Suprapubic skin (tissue), 4 donors: ENCODE data around the gene PTPRN2. TPM values are rescaled to one million over a fixed set of nuclear protein-coding genes. Genes with fewer than 3 reads are reported as not detected.

ENCODE experiments used
- DNase-seq, 2 donors: peaks; one replicate each; pipeline ENCODE4 v3.0.0-alpha.2; 2019; ENCODE audit warnings: low spot score in 2 of 2
- H3K27ac ChIP-seq: fragments of 200-600 bp; sonication (generic); one replicate; pipeline ENCODE4 v1.5.1; 2019
- H3K27me3 ChIP-seq: fragments of 200-600 bp; sonication (generic); one replicate; pipeline ENCODE4 v1.5.1; 2019
- H3K36me3 ChIP-seq: fragments of 200-600 bp; sonication (generic); one replicate; pipeline ENCODE4 v1.5.1; 2019
- H3K4me1 ChIP-seq: fragments of 200-600 bp; sonication (generic); one replicate; pipeline ENCODE4 v1.5.1; 2019
- H3K4me3 ChIP-seq: fragments of 200-600 bp; sonication (generic); one replicate; pipeline ENCODE4 v1.5.1; 2019; ENCODE audit warnings: mild to moderate bottlenecking
- H3K9me3 ChIP-seq: fragments of 200-600 bp; sonication (generic); one replicate; pipeline ENCODE4 v1.5.1; 2019
- EP300 ChIP-seq: sonication (generic); formaldehyde crosslinking; IDR thresholded peaks from one replicate; pipeline ENCODE4 v1.6.1; 2017; ENCODE audit warnings: antibody characterized with exemption
- POLR2A ChIP-seq, 2 donors: fragments of 450-650 bp; IDR thresholded peaks; one replicate each; pipeline ENCODE4 v1.6.1; 2017; ENCODE audit warnings: antibody characterized with exemption in 2 of 2, mild to moderate bottlenecking in 2 of 2, moderate library complexity in 2 of 2
- POLR2AphosphoS5 ChIP-seq, 3 donors: sonication (generic); formaldehyde crosslinking; IDR thresholded peaks; one replicate each; pipeline ENCODE4 v1.6.1; 2017; ENCODE audit warnings: antibody characterized with exemption in 3 of 3
- WGBS: methylation state at CpG from one replicate; pipeline ENCODE4 v1.1.5; 2018; 5-methylcytosine and 5-hydroxymethylcytosine counted together
- total RNA-seq, 4 donors: library from RNA; depleted of rRNA; stranded (reverse); fragments of >200 nt; gene quantifications; one replicate each; pipeline ENCODE4 v1.1.0, GENCODE V29; 2016
- TF ChIP-seq, protein P1 (sequence below), 2 donors: fragments of 200-600 bp in 1 of 2; fragments of 450-650 bp in 1 of 2; sonication (generic) in 1 of 2; IDR thresholded peaks; one replicate each; pipeline ENCODE4 v1.5.1; 2016 to 2019; ENCODE audit warnings: antibody characterized with exemption in 2 of 2, mild to moderate bottlenecking in 1 of 2, moderate library complexity in 1 of 2

PTPRN2 gene
- total RNA-seq, 4 donors from 2014 or later: 0.23 to 1.8 (median 1.3) TPM

DNA sequence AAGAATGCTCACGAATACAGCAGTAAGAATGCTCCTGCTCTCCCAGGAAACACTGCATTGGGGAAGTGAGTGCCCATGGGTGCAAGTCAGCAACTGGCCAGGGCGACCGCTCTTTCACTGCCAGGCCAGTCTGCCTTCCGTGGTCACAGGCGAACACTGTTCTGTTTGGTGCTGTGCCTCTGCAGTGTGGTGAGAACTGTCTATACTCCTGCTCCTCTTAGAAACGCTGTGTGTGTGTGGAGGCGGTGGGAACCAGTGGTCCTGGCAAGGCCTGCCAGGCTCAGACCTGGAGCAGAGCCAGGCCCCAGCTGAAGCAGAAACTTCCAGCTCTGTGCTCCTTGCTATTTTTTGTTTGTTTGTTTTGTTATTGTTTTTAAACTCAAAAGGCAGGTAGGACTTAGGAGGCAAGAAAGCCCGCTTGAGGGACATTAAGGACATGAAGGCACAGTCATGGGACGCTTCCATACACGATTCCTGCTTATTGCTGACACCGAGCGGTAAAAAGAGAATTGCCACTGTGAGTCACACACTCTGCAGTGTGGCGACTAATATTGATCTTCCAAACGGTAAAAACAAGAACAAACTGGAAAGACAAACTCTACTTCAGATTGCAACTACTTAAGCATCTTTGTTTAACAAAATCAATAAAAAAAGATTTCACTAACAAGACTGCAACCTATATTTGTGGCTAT lies 820.0 kb downstream of the PTPRN2 start:
- Histone ChIP-seq H3K4me3 (no peak overlapping the region), H3K4me1 (no peaks in the 10 kb centered on the region), H3K9me3 (peaks cover 11% of the 10 kb centered on the region), H3K27ac (no peak overlapping the region), H3K27me3 (peaks cover 16% of the 10 kb centered on the region), H3K36me3 (no peaks in the 10 kb centered on the region)
- WGBS: 77% methylated on average over 11 of the region's 14 CpGs
- no peak for TF ChIP-seq EP300
- no peak for TF ChIP-seq POLR2AphosphoS5 (IDR thresholded peaks at IDR 0.05)
- TF ChIP-seq, protein P1, sequence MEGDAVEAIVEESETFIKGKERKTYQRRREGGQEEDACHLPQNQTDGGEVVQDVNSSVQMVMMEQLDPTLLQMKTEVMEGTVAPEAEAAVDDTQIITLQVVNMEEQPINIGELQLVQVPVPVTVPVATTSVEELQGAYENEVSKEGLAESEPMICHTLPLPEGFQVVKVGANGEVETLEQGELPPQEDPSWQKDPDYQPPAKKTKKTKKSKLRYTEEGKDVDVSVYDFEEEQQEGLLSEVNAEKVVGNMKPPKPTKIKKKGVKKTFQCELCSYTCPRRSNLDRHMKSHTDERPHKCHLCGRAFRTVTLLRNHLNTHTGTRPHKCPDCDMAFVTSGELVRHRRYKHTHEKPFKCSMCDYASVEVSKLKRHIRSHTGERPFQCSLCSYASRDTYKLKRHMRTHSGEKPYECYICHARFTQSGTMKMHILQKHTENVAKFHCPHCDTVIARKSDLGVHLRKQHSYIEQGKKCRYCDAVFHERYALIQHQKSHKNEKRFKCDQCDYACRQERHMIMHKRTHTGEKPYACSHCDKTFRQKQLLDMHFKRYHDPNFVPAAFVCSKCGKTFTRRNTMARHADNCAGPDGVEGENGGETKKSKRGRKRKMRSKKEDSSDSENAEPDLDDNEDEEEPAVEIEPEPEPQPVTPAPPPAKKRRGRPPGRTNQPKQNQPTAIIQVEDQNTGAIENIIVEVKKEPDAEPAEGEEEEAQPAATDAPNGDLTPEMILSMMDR (IDR thresholded peaks at IDR 0.05): no peak
- no peak for TF ChIP-seq POLR2A (IDR thresholded peaks at IDR 0.05)
- no peak for DNase-seq

DNA sequence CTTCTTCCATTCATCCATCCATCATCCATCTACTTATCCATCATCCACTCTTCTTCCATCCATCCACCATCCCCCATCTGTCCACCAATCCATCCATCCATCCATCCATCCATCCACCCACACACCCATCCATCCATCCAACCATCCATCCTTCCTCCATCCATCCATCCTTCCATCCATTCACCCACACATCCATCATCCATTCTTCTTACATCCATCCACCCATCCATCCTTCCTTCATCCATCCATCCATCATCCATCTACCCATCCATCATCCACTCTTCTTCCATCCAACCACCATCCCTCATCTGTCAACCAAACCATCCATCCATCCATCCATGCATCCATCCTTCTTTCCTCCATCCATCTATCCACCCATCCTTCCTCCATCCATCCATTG lies 821.5 kb downstream of the PTPRN2 start:
- Histone ChIP-seq H3K27me3 (peaks cover 14% of the 10 kb centered on the region), H3K36me3 (no peaks in the 10 kb centered on the region), H3K4me3 (no peak overlapping the region), H3K4me1 (no peaks in the 10 kb centered on the region), H3K27ac (no peak overlapping the region), H3K9me3 (peaks cover 11% of the 10 kb centered on the region)
- no peak for DNase-seq
- TF ChIP-seq POLR2AphosphoS5 (IDR thresholded peaks at IDR 0.05) (no peak), EP300 (no peak), POLR2A (IDR thresholded peaks at IDR 0.05) (no peak)
- TF ChIP-seq, protein P1 (IDR thresholded peaks at IDR 0.05): no peak

DNA sequence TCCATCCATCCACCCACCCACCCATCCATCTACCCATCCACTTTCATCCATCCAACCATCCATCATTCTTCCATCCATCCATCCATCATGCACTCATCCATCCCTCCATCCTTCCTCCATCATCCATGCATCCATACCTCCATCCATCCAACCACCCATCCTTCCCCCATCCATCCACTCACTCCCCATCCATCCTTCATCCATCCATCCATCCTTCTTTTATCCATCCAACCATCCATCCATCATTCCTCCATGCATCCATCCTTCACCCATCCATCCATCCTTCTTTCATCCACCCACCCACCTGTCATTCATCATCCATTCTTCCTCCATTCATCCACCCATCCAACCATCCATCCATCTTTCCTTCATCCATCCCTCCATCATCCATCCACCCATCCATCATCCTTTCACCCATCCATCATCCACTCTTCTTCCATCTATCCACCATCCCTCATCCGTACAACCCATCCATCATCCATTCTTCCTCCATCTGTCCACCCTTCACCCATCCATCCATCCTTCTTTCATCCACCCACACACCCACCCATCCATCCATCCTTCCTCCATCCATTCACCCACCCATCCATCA lies 822.6 kb downstream of the PTPRN2 start:
- no peak for DNase-seq
- TF ChIP-seq EP300 (no peak), POLR2AphosphoS5 (IDR thresholded peaks at IDR 0.05) (no peak), POLR2A (IDR thresholded peaks at IDR 0.05) (no peak)
- TF ChIP-seq, protein P1 (IDR thresholded peaks at IDR 0.05): no peak
- Histone ChIP-seq H3K36me3 (no peaks in the 10 kb centered on the region), H3K4me3 (no peak overlapping the region), H3K27me3 (peaks cover 14% of the 10 kb centered on the region), H3K9me3 (peaks cover 3% of the 10 kb centered on the region), H3K27ac (no peak overlapping the region), H3K4me1 (no peaks in the 10 kb centered on the region)
- WGBS: 92% methylated on average over 1 of the region's 1 CpG

DNA sequence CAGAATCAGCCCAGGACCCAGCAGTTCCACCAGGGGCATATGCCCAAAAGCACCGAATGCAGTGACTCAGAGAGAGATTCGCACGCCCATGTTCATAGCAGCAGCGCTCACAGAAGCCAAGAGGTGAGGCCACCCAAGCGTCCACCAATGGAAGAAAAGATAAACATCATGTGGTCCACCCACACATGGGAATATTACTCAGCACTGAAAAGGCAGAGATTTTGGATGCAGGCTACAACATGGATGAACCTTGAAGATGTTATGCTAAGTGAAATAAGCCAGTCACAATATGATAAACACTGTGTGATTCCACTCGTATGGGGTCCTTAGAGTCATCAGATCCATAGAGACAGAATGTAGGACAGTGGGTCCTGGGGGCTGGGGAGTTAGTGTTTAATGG lies 823.4 kb downstream of the PTPRN2 start:
- H3K27me3 ChIP-seq: peaks cover 7% of the 10 kb centered on the region
- H3K9me3 ChIP-seq: peaks cover 3% of the 10 kb centered on the region
- H3K4me3 ChIP-seq: no peak overlapping the region
- H3K27ac ChIP-seq: no peak overlapping the region
- TF ChIP-seq, protein P1 (IDR thresholded peaks at IDR 0.05): no peak
- TF ChIP-seq POLR2A (IDR thresholded peaks at IDR 0.05) (no peak), EP300 (no peak), POLR2AphosphoS5 (IDR thresholded peaks at IDR 0.05) (no peak)
- H3K4me1 ChIP-seq: no peaks in the 10 kb centered on the region
- no peaks in the 10 kb centered on the region for H3K36me3 ChIP-seq
- 89% methylated on average over 6 of the region's 6 CpGs for WGBS
- no peak for DNase-seq

DNA sequence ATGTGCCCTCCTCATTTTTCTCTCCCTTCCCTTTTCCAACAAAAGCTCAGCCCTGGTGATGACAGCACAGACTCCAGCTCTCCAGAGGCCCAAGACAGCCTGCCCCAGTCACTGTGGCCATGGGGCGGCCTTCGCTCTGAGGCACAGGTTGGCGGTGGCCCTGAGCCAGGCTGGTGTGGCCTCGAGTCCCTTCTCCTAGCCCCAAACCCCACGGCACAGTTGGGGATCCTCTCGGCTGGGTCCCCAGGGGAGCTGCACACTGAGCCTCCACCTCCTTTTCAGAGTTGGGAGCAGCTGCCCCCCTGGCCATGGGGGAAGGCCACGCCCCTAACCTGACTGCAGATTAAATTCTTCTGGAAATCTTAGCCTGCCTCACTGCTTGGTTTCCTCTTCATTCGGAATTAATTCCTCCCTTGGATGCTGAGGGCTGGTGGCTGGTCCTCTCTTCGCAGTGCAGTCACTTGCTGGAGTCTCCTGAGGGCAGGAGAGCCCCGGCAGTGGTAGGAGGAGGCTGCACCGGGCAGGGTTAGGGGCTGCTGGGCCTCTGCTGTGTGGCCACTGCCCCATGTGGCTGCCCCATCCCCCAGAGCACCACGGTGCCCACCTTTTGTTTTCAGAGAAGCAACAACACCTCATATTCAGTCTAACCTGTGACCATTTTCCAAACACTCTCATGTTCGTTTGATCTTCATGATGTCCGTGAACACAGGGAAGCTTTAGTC lies 824.2 kb downstream of the PTPRN2 start:
- Histone ChIP-seq H3K27me3 (peaks cover 7% of the 10 kb centered on the region), H3K27ac (no peak overlapping the region), H3K4me3 (no peak overlapping the region), H3K9me3 (peaks cover 3% of the 10 kb centered on the region), H3K36me3 (no peaks in the 10 kb centered on the region), H3K4me1 (no peaks in the 10 kb centered on the region)
- TF ChIP-seq, protein P1 (IDR thresholded peaks at IDR 0.05): no peak
- TF ChIP-seq POLR2A (IDR thresholded peaks at IDR 0.05) (no peak), EP300 (no peak), POLR2AphosphoS5 (IDR thresholded peaks at IDR 0.05) (no peak)
- DNase-seq: no peak
- WGBS: 92% methylated on average over 13 of the region's 14 CpGs
